Germinal center (tissue), 1 donor: ENCODE data around the gene MEA1.
A peak's percentile ranks its signal among the peaks of the same experiment; 100 is the strongest.
"Not testable (repeated sequence)": the region's sequence is repeated elsewhere in the genome, so short reads cannot be mapped to it uniquely, and the experiment has no call there.

ENCODE experiments used
- DNase-seq: peaks from one replicate; pipeline ENCODE4 v3.0.0; 2012; ENCODE audit warnings: mixed read lengths, low spot score

MEA1 gene

DNA sequence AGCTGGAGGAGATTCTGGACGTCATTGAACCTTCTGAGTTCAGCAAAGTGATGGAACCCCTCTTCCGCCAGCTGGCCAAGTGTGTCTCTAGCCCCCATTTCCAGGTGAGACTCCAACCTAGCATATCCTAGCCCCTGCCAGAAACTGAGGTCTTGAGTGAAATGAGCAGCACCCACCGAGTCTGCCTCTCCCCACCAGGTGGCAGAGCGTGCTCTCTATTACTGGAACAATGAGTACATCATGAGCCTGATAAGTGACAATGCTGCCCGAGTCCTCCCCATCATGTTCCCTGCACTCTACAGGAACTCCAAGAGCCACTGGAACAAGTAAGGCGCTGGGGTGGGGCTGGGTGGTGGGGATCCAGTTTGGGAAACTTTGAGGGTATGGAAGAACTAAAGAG is 4.6 kb downstream of the MEA1 start:
- DNase-seq: peak; percentile 41

DNA sequence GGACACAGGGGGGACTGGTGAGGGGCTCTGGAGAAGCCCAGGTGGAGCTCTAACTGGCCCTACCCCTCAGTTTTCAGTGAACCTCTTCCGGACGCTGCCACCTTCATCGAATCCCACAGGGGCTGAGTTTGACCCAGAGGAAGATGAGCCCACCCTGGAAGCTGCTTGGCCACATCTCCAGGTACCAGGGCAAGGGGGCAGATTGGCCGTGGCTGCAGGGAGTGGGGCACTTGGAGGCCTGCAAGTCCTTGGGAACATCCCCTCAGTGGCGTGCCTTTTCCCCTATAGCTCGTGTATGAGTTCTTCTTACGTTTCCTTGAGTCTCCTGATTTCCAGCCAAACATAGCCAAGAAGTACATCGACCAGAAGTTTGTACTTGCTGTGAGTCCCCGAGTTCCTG is 6.6 kb downstream of the MEA1 start:
- DNase-seq: no peak

DNA sequence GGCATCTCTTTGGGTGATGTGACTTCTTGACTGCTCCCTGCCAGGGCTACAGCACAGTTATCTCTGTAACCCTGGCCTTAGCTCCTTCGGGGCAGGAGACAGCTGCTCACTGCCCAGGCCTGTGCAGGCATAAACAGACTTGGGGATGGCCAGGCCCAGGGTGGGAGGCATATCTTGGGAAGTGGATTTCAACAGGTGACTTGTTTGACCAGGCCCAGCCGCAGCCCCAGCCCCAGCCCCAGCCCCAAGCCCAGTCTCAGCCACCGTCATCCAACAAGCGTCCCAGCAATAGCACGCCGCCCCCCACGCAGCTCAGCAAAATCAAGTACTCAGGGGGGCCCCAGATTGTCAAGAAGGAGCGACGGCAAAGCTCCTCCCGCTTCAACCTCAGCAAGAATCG is 7.5 kb downstream of the MEA1 start:
- DNase-seq: no peak

DNA sequence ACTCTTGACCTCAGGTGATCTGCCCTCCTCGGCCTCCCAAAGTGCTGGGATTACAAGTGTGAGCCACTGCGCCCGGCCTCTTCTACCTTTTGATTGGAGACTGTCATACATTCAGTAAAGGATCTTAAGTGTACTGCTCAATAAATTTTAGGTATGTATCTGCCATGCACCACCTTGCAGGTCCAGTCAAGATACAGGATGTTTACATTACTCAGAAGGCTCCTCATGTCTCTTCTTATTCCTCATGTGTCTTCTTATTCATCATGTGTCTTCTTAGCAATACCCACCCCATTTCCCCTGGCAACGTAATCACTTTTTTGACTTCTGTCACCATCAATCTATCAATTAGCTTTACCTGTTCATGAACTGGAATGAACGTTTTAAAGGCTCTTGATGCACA is 7.9 kb downstream of the MEA1 start:
- DNase-seq: no peak

DNA sequence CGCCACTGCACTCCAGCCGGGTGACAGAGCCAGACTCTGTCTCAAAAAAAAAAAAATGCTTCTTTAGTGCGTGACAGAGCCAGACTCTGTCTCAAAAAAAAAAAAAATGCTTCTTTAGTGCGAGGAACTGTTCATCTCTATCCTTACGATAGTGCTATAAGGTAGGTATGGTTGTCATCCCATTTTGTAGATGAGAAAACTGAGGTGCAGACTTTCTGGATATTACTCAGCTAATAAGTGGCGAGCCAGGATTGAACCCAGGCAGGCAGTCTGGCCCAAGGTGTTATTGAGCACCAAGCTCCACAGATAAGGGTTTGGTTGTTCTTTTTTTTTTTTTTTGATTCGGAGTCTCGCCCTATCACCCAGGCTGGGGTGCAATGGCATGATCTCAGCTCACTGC is 11.9 kb downstream of the MEA1 start:
- DNase-seq: no peak

DNA sequence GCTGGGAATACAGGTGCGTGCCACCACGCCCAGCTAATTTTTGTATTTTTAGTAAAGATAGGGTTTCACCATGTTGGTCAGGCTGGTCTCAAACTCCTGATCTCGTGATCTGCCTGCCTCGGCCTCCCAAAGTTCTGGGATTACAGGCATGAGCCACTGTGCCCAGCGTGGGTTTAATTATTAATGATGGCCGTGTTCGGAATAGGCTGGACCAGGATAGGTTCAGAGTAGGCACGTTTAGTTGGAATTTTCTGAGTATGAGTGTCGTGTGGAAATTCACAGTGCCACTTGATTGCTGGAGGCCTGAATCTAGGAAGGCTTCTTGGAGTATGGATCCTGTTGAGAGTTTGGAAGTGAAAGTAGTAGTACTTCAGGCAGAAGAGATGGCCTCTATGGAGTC is 15.5 kb downstream of the MEA1 start:
- DNase-seq: not testable (repeated sequence)

DNA sequence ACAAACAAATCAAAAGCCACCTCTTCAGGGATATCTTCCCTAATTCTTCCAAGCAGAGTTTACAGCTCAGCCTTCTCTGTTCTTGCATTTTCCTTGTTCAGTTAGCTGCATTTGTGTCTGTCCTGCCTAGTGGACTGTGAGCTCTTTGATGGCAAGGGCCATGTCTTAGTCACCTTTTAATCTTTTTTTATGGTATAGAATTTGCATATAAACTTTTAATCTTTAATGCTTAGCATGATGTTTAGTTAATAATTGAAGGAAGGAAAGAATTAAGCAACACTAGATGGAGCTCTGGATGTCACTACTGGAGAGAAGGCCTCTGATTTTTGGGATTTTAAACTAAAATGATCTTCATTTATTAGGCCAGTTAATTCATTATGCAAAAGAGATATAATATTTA is 17.2 kb downstream of the MEA1 start:
- DNase-seq: no peak

DNA sequence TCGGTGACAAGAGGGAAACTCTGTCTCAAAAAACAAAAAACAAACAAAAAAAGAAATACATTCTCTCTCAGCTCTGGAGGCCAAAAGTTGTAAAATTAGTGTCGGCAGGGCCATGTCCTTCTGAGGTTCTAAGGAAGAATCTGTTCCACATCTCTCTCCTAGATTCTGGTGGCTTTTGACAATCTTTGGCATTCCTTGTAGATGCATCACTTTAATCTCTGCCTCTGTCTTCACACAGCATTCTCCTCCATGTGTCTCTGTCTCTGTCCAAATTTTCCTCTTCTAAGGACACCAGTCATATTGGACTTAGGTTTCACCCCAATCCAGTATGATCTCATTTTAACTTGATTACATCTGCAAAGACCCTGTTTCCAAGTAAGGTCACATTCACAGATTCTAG is 20.3 kb downstream of the MEA1 start:
- no peak for DNase-seq

DNA sequence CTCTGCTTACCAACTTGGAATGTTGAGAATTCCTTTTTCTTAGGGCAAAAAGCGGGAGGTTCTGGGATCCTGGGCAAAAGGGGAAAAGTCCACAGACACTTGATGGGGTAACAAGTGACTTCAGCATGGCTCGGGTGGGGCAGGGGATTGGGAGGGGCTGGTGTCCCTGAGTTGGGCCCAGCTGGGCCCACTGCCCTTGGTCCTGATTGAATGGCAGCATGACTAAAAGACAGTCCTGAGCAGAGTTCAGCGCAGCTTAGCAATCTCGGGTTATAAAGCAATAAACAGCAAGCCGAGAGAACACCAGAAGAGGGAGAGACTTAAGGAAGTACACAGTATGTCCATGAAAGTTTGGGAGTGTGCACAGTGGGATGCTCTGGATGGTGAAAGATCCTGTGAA is 23.8 kb downstream of the MEA1 start:
- no peak for DNase-seq

DNA sequence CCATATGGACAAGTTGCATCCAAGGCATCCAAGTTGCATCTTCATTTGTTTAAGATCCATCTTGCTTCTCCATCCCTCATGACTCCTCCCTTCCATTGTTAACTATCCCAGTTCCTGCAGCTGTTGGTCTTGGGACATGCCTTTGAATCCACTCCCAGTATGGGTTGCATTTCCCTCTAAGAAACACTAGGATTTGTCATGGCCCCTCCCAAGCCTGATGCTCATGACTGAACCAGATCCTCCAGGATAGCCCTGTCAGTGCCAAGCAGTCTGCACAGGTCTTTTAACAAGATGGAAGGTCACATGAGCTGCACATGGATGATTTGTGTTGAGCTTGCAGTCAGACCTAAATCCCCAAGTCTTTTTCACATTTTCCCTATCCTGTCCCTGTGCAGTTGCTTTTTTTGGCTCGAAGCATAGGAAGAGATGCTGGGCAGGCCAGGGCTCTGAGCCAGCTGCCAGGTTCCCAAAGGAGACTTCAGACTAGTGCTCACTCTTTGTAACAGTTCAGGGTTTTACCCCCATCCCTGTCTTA is 25.2 kb downstream of the MEA1 start:
- no peak for DNase-seq

DNA sequence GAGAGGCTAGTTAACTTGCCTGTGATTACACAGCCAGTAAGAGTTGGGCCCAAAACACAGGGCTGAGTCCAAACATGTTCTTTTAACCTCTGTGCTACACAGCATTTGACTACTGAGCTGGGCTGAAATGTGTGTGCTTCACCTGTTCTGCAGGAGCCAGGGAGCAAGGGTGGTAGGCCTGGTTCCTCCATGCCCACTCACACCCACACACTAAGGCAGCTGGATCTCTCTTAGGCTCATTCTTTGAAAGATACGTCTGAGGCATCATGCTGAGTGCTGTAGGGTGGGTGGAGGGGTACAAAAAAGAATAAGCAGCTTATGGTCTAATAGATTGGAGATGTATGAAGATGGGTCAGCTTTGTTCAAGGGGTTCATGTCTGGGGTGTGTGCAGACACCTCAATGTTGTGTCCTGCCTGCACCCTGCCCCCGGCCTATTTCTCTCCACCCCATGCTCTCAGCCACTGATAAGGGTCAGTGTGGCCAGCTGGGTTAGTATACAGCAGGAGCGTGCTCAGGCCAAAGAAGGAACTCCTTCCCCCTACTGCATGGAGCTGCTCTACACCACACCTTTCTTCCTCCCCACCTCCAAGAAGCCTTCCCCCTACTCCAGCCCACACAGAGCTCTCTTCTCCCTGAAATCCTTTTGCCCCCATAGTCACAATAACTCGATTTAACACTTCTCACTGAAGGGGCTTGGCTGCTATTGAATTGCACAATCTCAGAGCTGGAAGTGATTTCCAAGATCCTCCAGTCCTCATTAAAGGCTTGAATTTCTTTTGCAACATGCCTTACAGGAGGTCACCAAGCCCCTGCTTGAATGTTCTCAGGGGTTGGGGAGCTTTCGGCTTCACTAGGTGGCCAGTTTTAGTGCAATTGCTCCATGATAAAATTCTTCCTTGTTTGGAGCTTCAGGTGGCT is 26.0 kb downstream of the MEA1 start:
- DNase-seq: no peak

DNA sequence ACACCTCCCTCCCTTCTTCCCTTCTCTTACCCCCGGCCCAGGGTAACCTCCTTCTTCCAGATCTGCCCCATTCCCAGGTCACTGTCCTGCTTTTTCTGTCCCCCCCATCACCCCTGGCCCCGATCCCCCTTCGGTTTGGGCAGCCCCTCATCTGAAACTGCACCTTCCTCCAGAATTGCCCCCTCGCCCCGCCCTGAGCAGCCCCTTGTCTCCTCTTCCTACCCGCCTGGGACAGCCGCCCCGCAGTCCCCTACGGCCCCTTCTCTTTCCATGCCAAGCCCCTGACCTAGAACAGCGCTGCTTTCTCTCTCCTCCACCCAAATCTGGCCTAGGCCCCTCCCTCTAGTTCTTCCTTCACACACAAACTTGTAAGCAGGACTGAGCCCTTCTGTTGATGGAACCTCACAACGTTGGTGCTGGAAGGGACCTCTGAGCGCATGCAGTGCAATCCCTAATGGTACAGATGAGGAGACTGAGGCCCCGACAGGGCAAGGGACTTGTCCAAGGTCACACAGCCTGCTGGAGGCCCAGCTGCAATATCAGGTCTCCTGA is 28.7 kb downstream of the MEA1 start:
- DNase-seq: peak; percentile 22

DNA sequence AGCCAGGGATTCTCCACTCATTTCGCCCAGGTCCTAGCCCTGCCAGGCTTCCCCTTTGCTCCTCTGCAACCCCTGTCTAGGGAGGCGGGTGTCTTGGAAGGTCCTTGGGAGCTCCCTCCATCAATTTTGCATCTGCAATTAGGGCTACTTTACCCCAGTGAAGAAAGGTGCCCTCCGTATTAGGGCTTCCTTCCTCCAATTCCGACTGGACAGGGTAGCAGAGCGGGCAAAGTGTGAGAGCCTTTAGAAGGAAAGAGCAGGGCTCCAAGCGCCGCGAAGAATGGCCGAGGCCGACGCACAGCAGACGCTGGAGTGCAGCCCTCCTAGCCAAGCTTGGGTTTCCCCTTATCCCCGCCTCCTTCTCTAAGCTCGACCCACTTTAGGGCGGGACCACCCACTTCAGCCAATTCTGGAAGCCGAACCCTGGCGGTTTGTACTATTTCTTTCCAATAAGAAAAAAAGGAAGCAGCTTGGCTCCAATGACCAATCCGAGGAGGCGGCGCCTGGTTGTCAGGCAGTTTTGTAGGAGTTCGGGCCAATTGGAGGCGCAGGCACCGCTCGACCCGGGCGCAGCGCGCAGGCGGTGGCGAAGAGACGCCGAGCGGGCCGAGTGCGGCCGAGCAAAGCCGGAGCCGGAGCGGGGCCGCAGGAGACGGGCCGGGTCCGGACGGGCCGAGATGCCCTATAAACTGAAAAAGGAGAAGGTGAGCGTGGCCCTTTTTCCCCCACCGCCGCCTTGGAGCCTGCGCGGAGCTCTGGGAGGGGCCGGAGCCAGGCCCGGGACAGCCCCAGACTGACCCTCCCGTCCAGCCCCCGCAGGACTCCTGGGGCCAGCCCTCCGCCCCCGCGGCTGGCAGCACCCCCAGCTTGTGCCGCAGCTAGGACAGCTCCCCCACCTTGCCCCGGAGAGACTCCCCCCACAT is 29.5 kb downstream of the MEA1 start, which contains the start of gene PPP2R5D:
Gene PPP2R5D (plus strand): TSS at position 570 of the 923 bp plus-strand sequence. CDS start 108 bp downstream, at position 678.
- DNase-seq: peak; percentile 97

DNA sequence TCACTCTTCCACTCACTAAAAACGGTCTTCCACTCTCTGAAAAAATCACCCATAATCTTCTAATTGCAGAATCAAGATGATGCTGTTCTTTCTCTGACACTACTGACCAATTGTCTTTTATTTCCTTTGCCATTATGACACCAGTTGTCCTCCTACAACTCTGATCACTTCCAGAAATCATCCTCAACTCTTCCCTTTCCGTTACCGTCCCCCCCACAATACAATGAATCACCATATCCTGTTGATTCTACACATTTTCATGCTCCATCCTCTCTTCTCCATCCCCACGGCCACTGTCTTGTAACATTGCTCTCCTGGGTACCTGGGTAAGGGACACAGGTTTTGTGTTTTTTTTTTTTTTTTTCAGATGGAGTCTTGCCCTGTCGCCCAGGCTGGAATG is 31.9 kb downstream of the MEA1 start:
- no peak for DNase-seq

DNA sequence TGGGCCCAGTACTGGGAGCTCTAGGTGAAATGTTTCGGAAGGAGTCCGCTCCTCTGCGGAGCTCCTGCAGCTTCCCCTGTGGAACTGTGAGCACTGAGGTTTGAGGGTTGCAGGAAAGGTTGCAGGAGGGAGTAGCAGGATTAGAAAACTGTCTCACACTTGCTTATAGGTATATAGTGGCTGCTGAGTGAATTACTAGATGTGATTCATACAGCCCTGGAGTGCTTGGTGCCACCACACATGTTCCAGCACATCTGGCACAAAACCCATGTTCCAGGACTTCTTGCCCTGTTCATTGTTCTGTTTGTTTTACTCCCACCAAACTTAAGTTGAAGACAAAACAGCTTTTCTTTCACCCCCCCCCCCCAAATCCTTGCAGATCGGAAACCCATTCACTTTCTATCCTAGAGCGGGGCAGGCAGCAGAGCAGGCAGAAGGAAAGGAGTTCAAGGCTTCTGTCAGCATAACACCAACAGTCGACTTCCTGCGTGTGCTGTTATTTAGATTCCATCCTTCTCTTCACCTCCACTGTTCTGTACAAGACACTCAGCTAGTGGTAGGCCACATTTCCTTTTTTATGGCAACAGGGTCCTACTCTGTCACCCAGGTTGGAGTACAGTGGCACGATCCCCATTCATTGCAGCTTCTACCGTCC is 34.1 kb downstream of the MEA1 start:
- peak; percentile 46 for DNase-seq

DNA sequence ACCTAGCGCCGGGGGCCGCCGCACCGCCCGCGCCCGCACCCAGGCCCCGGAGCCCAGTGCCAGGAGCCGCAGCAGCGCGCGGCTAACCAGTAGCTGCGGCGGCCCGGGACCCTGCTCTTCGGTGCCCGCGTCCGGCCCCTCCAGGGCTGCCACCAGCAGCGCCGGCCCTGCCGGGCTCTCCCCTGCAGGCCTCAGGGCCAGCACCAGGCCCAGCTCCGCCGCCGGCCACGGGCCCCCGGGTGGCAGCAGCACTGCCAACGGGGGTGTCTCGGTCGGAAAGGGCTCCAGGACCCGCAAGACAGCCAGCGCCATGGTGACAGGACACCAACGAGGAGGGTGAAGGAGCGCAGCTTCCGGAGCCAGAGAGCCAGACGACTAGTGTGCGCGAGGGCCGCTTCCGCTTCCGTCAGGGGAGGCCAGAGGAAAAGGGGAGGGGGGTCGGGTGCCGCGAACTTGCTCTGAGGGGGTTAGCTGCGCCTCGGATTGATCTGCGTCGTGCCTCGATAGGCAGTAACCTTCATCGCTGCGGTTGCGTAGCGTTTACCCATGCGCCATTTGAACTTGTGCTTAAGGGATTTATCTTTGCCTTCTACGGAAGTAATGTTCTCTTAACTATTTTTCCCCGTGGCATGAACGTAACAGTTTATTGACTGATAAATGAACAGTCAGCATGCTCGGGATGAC is 34.8 kb downstream of the MEA1 start, which contains the start of gene PEX6:
Gene PEX6 (minus strand): TSS at position 343 of the 684 bp plus-strand sequence. CDS start 31 bp downstream, at position 312.
- DNase-seq: peak; percentile 89

DNA sequence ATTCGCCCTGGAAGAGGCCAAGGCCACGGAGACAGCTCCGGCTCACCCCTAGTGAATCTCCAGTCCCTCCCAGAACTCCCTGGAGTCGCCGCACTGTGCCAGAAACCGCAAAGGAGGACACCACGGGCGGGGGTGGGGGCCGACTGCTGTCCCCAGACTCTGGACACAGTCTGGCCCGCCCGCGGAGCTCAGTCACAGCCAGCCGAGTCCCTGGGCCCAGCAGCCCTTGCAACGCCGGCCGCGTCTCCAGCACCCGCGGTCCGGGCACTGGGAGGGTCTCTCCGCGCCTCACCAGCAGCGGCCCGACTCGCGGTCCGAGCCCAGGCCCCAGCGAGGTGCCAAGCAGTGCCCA is 35.3 kb downstream of the MEA1 start:
- peak; percentile 22 for DNase-seq

DNA sequence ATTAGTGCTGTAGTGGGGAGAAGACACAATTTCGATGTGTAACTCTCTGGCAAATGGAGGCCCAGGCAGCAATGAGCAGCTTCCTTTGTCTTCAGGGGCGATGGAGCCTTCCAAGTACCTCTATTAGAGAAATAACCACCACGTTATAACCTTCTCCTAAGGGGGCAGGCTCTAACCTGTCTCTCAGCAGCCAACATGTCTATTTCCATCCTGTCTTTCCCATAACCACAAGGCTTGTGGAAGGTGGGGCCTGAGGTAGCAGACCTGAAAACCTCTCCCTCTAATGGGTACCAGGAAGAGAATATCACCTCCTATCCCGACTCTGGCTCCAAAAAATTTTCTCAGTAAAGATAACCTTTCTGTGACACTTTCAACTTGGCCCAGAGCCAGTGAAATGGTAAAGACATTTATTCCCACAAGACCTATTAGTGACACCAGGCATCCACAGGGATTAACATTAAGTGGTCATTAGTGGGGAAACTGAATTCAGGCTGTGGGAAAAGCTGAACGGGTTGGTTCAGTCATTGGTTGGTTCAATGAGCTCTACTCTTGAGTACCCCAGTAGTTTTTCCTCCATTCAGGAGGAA is 38.7 kb downstream of the MEA1 start:
- no peak for DNase-seq

DNA sequence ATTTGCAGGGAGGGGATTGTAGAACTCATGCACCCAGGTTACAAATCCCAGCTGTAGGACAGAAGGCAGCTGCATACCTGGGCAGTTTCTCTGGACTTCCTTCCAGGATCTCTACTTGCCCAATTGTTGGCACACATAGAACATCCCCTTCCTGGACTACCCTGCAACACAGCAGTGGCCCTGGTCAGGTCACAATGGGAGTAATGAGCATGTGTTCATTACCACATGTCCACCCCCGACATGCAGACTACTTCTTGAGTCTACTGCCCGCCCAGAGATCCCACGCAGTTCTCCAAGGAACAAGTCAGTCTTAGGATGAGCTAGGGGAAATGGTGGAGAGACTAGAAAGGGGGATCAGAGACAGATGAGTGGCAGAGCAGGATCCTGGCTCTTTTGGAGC is 39.8 kb downstream of the MEA1 start:
- DNase-seq: no peak

DNA sequence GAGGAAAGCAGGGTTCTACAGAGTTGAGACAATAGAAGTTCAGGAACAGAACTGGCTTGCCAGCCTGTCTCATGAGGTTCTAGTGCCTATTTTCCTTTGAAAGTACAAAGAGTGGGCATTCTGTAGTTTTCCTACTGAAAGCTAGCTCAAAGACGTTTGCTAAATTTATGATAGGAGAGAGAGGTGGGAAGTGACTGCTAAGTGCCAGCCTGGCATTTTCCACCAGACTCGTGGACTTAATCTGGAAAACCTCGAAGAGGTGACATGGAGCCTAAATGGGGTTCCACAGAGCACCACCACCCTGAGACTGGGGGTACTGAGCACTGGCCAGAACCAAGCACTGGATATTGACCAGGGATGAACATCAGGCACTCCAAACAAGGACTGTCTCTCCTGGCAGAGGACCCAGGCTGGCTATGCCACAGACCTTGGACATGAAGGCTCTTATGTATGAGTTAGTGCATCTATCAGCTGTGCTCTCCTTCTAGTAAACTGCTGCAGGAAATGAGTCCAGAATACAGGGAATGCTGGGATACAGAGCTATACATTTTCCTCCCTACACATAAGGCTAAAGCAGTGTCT is 41.9 kb downstream of the MEA1 start:
- no peak for DNase-seq
